ENCODE measurements around the gene CRYAA. TPM values are rescaled to one million over a fixed set of nuclear protein-coding genes. Genes with fewer than 3 reads are reported as not detected.

Gene CRYAA
- total RNA-seq, 2 donors from 2014 or later, result not detected

GRCh38 chr21:43209575-43210453 lies 41.0 kb downstream of the CRYAA start:
- Histone ChIP-seq H3K4me1 (replicated peaks) (no peaks in the 10 kb centered on the region), H3K27me3 (replicated peaks; ENCODE audit: insufficient read depth) (no peaks in the 10 kb centered on the region), H3K27ac (no peak overlapping the region), H3K4me3 (no peak overlapping the region), H3K9me3 (no peaks in the 10 kb centered on the region), H3K36me3 (no peaks in the 10 kb centered on the region)
- 86% methylated on average over 36 of the region's 36 CpGs for WGBS
- DNase-seq (ENCODE audit: low spot score), result peak; percentile 3
- intact Hi-C loops (cut with DNase I), result no loop called here
- TF ChIP-seq POLR2AphosphoS5 (IDR thresholded peaks at IDR 0.05), result no peak
- no peak for TF ChIP-seq POLR2A (IDR thresholded peaks at IDR 0.05)
- no peak for TF ChIP-seq CTCF (IDR thresholded peaks at IDR 0.05)

GRCh38 chr21:43210454-43211071 lies 41.8 kb downstream of the CRYAA start:
- Histone ChIP-seq H3K27ac (no peak overlapping the region), H3K9me3 (no peaks in the 10 kb centered on the region)

GRCh38 chr21:43211072-43211759 lies 42.4 kb downstream of the CRYAA start:
- Histone ChIP-seq H3K4me1 (replicated peaks) (no peaks in the 10 kb centered on the region), H3K4me3 (no peak overlapping the region), H3K9me3 (no peaks in the 10 kb centered on the region), H3K36me3 (no peaks in the 10 kb centered on the region), H3K27me3 (replicated peaks; ENCODE audit: insufficient read depth) (no peaks in the 10 kb centered on the region), H3K27ac (no peak overlapping the region)
- TF ChIP-seq CTCF (IDR thresholded peaks at IDR 0.05) (peak in 2 of 4 experiments; percentile 27 to 36), POLR2AphosphoS5 (IDR thresholded peaks at IDR 0.05) (no peak)
- 63% methylated on average over 21 of the region's 21 CpGs for WGBS
- DNase-seq (ENCODE audit: low spot score), result peak; percentile 6
- intact Hi-C loops (cut with DNase I), result no loop called here

More at GRCh38 chr21:43210454-43211071, 41.8 kb downstream of the CRYAA start:
- no peaks in the 10 kb centered on the region for H3K36me3 ChIP-seq
- no peaks in the 10 kb centered on the region for H3K4me1 ChIP-seq (replicated peaks)
- H3K27me3 ChIP-seq (replicated peaks; ENCODE audit: insufficient read depth), result no peaks in the 10 kb centered on the region
- H3K4me3 ChIP-seq, result no peak overlapping the region
- WGBS, result 57% methylated on average over 7 of the region's 7 CpGs
- intact Hi-C loops (cut with DNase I), result no loop called here
- peak; percentile 3 for DNase-seq (ENCODE audit: low spot score)
- TF ChIP-seq POLR2AphosphoS5 (IDR thresholded peaks at IDR 0.05), result no peak
- TF ChIP-seq CTCF (IDR thresholded peaks at IDR 0.05), result no peak
- no peak for TF ChIP-seq POLR2A (IDR thresholded peaks at IDR 0.05)

- H3K4me1 ChIP-seq (replicated peaks), result no peaks in the 10 kb centered on the region
- peak; percentile 2 for DNase-seq (ENCODE audit: low spot score)
- H3K36me3 ChIP-seq, result no peaks in the 10 kb centered on the region
- H3K4me3 ChIP-seq, result no peak overlapping the region
- no peaks in the 10 kb centered on the region for H3K9me3 ChIP-seq
- intact Hi-C loops (cut with DNase I), result no loop called here
- no peak overlapping the region for H3K27ac ChIP-seq
- no peak for TF ChIP-seq CTCF (IDR thresholded peaks at IDR 0.05)
- 46% methylated on average over 7 of the region's 7 CpGs for WGBS
- H3K27me3 ChIP-seq (replicated peaks; ENCODE audit: insufficient read depth), result no peaks in the 10 kb centered on the region
Measured at GRCh38 chr21:43211760-43212115, 42.9 kb downstream of the CRYAA start.

Other genes with a start within 250 kb of the CRYAA start
- gene ERVH48-1, start 243.4 kb upstream of the CRYAA start, total RNA-seq, result under 1 TPM in 1 of 2 donors, not detected in 1; 0.05 TPM
- 10 to 100 TPM; 38.0 to 42.4 TPM for gene PKNOX1, start 194.4 kb upstream of the CRYAA start, total RNA-seq
- 10 to 100 TPM; 48.9 to 72.7 TPM for gene CBS, start 93.2 kb upstream of the CRYAA start, total RNA-seq
- 10 to 100 TPM; 33.4 to 40.9 TPM for gene U2AF1, start 61.4 kb upstream of the CRYAA start, total RNA-seq

All from prostate gland (tissue), 2 donors.